Chondrocyte (in vitro differentiated cells): ENCODE data around the gene DLL1. TPM values are rescaled to one million over a fixed set of nuclear protein-coding genes. Genes with fewer than 3 reads are reported as not detected.
A peak's percentile ranks its signal among the peaks of the same experiment; 100 is the strongest.

Experiments
- DNase-seq: peaks from one replicate; pipeline ENCODE4 v3.0.0; 2021; ENCODE audit warnings: mixed read lengths, low spot score
- H3K27ac Mint-ChIP-seq: one replicate; pipeline ENCODE4 v1.8.0; 2021; ENCODE audit warnings: mild to moderate bottlenecking, moderate library complexity, mixed read lengths; ENCODE audit not compliant: unreplicated experiment
- H3K27me3 Mint-ChIP-seq: 2 replicates; pipeline ENCODE4 v1.8.0; 2021; ENCODE audit warnings: low read depth, mixed read lengths
- H3K36me3 Mint-ChIP-seq: 2 replicates; pipeline ENCODE4 v1.8.0; 2021; ENCODE audit warnings: low read depth, mixed read lengths
- H3K4me1 Mint-ChIP-seq: 2 replicates; pipeline ENCODE4 v1.8.0; 2021; ENCODE audit warnings: low read depth, mild to moderate bottlenecking, mixed read lengths
- H3K4me3 Mint-ChIP-seq: one replicate; pipeline ENCODE4 v1.8.0; 2021; ENCODE audit warnings: mild to moderate bottlenecking, moderate library complexity, mixed read lengths; ENCODE audit not compliant: unreplicated experiment
- H3K9me3 Mint-ChIP-seq: 2 replicates; pipeline ENCODE4 v1.8.0; 2021; ENCODE audit warnings: low read depth, mixed read lengths
- CTCF ChIP-seq: fragments of 200-600 bp; sonication (generic); IDR thresholded peaks from 2 replicates; pipeline ENCODE4 v1.5.0; 2021; ENCODE audit warnings: antibody characterized with exemption, mild to moderate bottlenecking, moderate library complexity
- total RNA-seq: library from RNA; stranded (reverse); gene quantifications from 3 replicates; pipeline ENCODE4 v1.2.1, GENCODE V29; 2021

The DLL1 gene
- total RNA-seq, 1 donor from 2014 or later = 0.35 TPM

- no peak for TF ChIP-seq CTCF
- Mint-ChIP-seq H3K27ac (no peak overlapping the region), H3K36me3 (peaks cover 1% of the 10 kb centered on the region), H3K4me3 (peak overlapping the region; percentile 73), H3K27me3 (peaks cover 48% of the 10 kb centered on the region), H3K9me3 (no peaks in the 10 kb centered on the region), H3K4me1 (peaks cover 34% of the 10 kb centered on the region)
- no peak for DNase-seq
Observed at GRCh38 chr6:170294813-170295509, 4.1 kb upstream of the DLL1 start.

GRCh38 chr6:170294298-170294730 is 3.4 kb upstream of the DLL1 start:
- Mint-ChIP-seq H3K27me3 (peaks cover 42% of the 10 kb centered on the region), H3K36me3 (peaks cover 1% of the 10 kb centered on the region), H3K4me3 (no peak overlapping the region), H3K4me1 (peaks cover 34% of the 10 kb centered on the region), H3K27ac (no peak overlapping the region), H3K9me3 (no peaks in the 10 kb centered on the region)
- no peak for TF ChIP-seq CTCF
- DNase-seq = no peak

- H3K36me3 Mint-ChIP-seq = no peaks in the 10 kb centered on the region
- H3K4me1 Mint-ChIP-seq = peaks cover 39% of the 10 kb centered on the region
- H3K4me3 Mint-ChIP-seq = no peak overlapping the region
- no peak overlapping the region for H3K27ac Mint-ChIP-seq
- H3K9me3 Mint-ChIP-seq = no peaks in the 10 kb centered on the region
- no peak for DNase-seq
- peaks cover 42% of the 10 kb centered on the region for H3K27me3 Mint-ChIP-seq
- TF ChIP-seq CTCF = no peak
Observed at GRCh38 chr6:170293341-170294231, 2.7 kb upstream of the DLL1 start.

GRCh38 chr6:170292407-170293158 is 1.7 kb upstream of the DLL1 start:
- peaks cover 41% of the 10 kb centered on the region for H3K4me1 Mint-ChIP-seq
- no peak overlapping the region for H3K27ac Mint-ChIP-seq
- H3K4me3 Mint-ChIP-seq = peak overlapping the region; percentile 29
- no peak for DNase-seq
- H3K27me3 Mint-ChIP-seq = peaks cover 52% of the 10 kb centered on the region
- no peaks in the 10 kb centered on the region for H3K9me3 Mint-ChIP-seq
- no peaks in the 10 kb centered on the region for H3K36me3 Mint-ChIP-seq
- TF ChIP-seq CTCF = peak; percentile 70

- Mint-ChIP-seq H3K4me3 (peak overlapping the region; percentile 64), H3K4me1 (peaks cover 41% of the 10 kb centered on the region), H3K27me3 (peaks cover 50% of the 10 kb centered on the region), H3K9me3 (no peaks in the 10 kb centered on the region), H3K36me3 (no peaks in the 10 kb centered on the region), H3K27ac (no peak overlapping the region)
- TF ChIP-seq CTCF = no peak
- DNase-seq = no peak
Observed at GRCh38 chr6:170292111-170292406, 1.2 kb upstream of the DLL1 start.
